Kidney (tissue), 14 donors: ENCODE measurements around the gene ARHGAP22. TPM values are rescaled to one million over a fixed set of nuclear protein-coding genes. Genes with fewer than 3 reads are reported as not detected.

Source experiments
- DNase-seq, 5 donors: peaks; one replicate each; pipeline ENCODE4 v3.0.0-alpha.2; 2013 to 2020
- FAIRE-seq: peaks from 2 replicates; lab custom pipeline; 2012; peaks lifted over from hg19 to GRCh38; lab: Jason Lieb, UNC
- H3K27ac ChIP-seq, 2 donors: one replicate each; pipeline ENCODE4 v1.7.0; 2013; ENCODE audit warnings: low read depth in 2 of 2, low read length in 2 of 2, inconsistent platforms in 1 of 2
- H3K27me3 ChIP-seq: one replicate; pipeline ENCODE4 v1.7.1; 2013; ENCODE audit warnings: low read length, inconsistent platforms; ENCODE audit not compliant: control insufficient read depth, insufficient read depth
- H3K36me3 ChIP-seq, 3 donors: one replicate each; pipeline versions ENCODE4 v1.7.0 to v1.7.1; 2013; ENCODE audit warnings: low read length in 3 of 3, control low read depth in 1 of 3, inconsistent platforms in 1 of 3; ENCODE audit not compliant: insufficient read depth in 3 of 3, control insufficient read depth in 2 of 3
- H3K4me1 ChIP-seq, 3 donors: one replicate each; pipeline versions ENCODE4 v1.7.0 to v1.7.1; 2013; ENCODE audit warnings: low read length in 3 of 3, inconsistent platforms in 1 of 3, low read depth in 1 of 3; ENCODE audit not compliant: control insufficient read depth in 2 of 3, insufficient read depth in 2 of 3
- H3K4me3 ChIP-seq, 3 donors: one replicate each; pipeline versions ENCODE4 v1.7.0 to v1.8.1; 2013; ENCODE audit warnings: low read length in 3 of 3, control low read depth in 1 of 3, inconsistent platforms in 1 of 3
- H3K9ac ChIP-seq, 3 donors: one replicate each; pipeline versions ENCODE4 v1.7.0 to v1.7.1; 2013; ENCODE audit warnings: low read length in 3 of 3, control low read depth in 1 of 3, inconsistent platforms in 1 of 3
- H3K9me3 ChIP-seq, 3 donors: one replicate each; pipeline versions ENCODE4 v1.7.0 to v1.7.1; 2013; ENCODE audit warnings: low read length in 3 of 3, control low read depth in 1 of 3, inconsistent platforms in 1 of 3; ENCODE audit not compliant: control insufficient read depth in 2 of 3, insufficient read depth in 1 of 3
- intact Hi-C: fragments of 100-400 bp; cut with DNase I; formaldehyde crosslinking; loops from one replicate; pipeline ENCODE4 v1.11.1; 2022
- polyA plus RNA-seq: library from polyadenylated mRNA; stranded (reverse); fragments of 350-450 nt; fragmentation: Illumina TruSeq; extraction: RNeasy Lipid Tissue Mini Kit (QIAGEN cat#74804); gene quantifications from one replicate; pipeline ENCODE4 v1.2.3, GENCODE V29; 2014; ENCODE audit warnings: low read depth, low replicate concordance; ENCODE audit not compliant: insufficient read depth
- total RNA-seq: library from RNA; stranded (reverse); fragmentation: NEBNext Ultra II Directional; extraction: Animal tissue kit (Norgen Biotek cat#: 25700); gene quantifications from one replicate; pipeline ENCODE4 v1.2.1, GENCODE V29; 2021
- TF ChIP-seq, protein P1 (sequence below): IDR thresholded peaks from 3 replicates; pipeline ENCODE4 v1.5.1; 2012; ENCODE audit warnings: mild to moderate bottlenecking, moderate library complexity, borderline replicate concordance; ENCODE audit not compliant: insufficient read depth; ENCODE audit errors: extremely low read depth
- donor health status: control.
- donor health status: control.
- donor health status: control.
- donor health status: control.
- donor health status: control.
- donor health status: DM: yes; HTN: yes; CAD: no.
- donor health status: Normal renal cell carcinoma (clear cell type).

ARHGAP22 gene
- total and polyA plus RNA-seq, 2 donors from 2014 or later = 0.62 to 6.6 TPM

- FAIRE-seq = no peak
- no peak overlapping the region for H3K4me3 ChIP-seq
- intact Hi-C loops = no loop called here
- no peaks in the 10 kb centered on the region for H3K36me3 ChIP-seq
- TF ChIP-seq, protein P1, sequence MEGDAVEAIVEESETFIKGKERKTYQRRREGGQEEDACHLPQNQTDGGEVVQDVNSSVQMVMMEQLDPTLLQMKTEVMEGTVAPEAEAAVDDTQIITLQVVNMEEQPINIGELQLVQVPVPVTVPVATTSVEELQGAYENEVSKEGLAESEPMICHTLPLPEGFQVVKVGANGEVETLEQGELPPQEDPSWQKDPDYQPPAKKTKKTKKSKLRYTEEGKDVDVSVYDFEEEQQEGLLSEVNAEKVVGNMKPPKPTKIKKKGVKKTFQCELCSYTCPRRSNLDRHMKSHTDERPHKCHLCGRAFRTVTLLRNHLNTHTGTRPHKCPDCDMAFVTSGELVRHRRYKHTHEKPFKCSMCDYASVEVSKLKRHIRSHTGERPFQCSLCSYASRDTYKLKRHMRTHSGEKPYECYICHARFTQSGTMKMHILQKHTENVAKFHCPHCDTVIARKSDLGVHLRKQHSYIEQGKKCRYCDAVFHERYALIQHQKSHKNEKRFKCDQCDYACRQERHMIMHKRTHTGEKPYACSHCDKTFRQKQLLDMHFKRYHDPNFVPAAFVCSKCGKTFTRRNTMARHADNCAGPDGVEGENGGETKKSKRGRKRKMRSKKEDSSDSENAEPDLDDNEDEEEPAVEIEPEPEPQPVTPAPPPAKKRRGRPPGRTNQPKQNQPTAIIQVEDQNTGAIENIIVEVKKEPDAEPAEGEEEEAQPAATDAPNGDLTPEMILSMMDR = no peak
- H3K9me3 ChIP-seq = no peaks in the 10 kb centered on the region
- peaks cover 0 to 5% (median 0%) of the 10 kb centered on the region in 3 donors for H3K4me1 ChIP-seq
- H3K27ac ChIP-seq = no peak overlapping the region
- no peaks in the 10 kb centered on the region for H3K27me3 ChIP-seq
- DNase-seq = peak; percentile 79 to 92 (median 85)
- no peak overlapping the region for H3K9ac ChIP-seq
These were observed 148.5 kb downstream of the ARHGAP22 start for GRCh38 chr10:48456361-48456804.

DNA sequence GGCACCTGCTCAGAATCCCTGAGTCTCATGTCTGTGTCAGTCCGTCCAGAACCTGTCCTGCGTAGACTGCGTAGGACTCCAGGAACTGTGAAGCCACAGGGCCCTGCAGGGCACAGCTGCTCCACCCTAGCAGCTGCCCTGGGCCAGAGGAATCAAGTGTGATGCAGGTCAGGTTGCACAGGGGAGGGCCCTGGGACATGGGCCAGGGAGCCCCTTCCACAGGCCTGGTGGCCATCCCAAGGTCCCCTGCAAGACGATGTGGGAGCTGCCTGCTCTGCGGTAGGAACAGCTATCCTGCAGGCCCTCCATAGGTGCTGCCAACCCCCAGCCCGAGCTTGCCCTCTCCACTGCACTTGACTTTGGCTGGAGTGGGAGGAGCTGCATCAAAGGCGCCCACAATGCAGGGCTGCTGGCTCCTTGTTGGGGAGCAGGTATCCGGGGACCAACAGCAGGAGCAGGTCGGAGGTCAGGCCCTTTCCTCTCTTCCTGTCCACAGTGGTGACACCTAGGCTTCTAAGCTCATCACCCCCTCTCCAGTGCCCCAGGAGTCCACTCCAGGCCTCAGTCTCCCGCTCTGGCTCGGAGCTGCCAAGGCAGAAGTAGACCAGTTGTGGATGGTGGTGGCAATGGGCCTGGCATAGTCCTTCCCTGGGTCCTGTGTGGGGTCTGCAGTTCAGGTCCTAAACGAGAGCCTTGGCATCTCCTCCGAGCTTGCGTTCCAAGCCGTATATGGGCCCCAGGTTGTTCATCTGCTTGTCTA is 149.3 kb downstream of the ARHGAP22 start:
- no peaks in the 10 kb centered on the region for H3K27me3 ChIP-seq
- TF ChIP-seq, protein P1 = no peak
- H3K4me1 ChIP-seq = peaks cover 0 to 5% (median 0%) of the 10 kb centered on the region in 3 donors
- no peaks in the 10 kb centered on the region for H3K9me3 ChIP-seq
- no peak overlapping the region for H3K27ac ChIP-seq
- H3K4me3 ChIP-seq = no peak overlapping the region
- intact Hi-C loops = no loop called here
- DNase-seq = peak in 2 of 5 donors; percentile 55 to 58
- no peak for FAIRE-seq
- no peaks in the 10 kb centered on the region for H3K36me3 ChIP-seq
- no peak overlapping the region for H3K9ac ChIP-seq

- FAIRE-seq (no peak), DNase-seq (peak in 1 of 5 donors; percentile 62)
- H3K9ac ChIP-seq = no peak overlapping the region
- TF ChIP-seq, protein P1 = no peak
- intact Hi-C loops = no loop called here
- H3K27me3 ChIP-seq = no peaks in the 10 kb centered on the region
- no peaks in the 10 kb centered on the region for H3K9me3 ChIP-seq
- peaks cover 0 to 5% (median 0%) of the 10 kb centered on the region in 3 donors for H3K4me1 ChIP-seq
- H3K4me3 ChIP-seq = no peak overlapping the region
- H3K36me3 ChIP-seq = no peaks in the 10 kb centered on the region
- H3K27ac ChIP-seq = no peak overlapping the region
These were observed 149.8 kb downstream of the ARHGAP22 start for GRCh38 chr10:48455055-48455391.
